Measurements from ENCODE around the gene POLE3. TPM values are rescaled to one million over a fixed set of nuclear protein-coding genes. Genes with fewer than 3 reads are reported as not detected.
"Not testable (repeated sequence)": the region's sequence is repeated elsewhere in the genome, so short reads cannot be mapped to it uniquely, and the experiment has no call there.

POLE3 gene
- total RNA-seq, 1 donor from 2014 or later, result 26.4 TPM

DNA sequence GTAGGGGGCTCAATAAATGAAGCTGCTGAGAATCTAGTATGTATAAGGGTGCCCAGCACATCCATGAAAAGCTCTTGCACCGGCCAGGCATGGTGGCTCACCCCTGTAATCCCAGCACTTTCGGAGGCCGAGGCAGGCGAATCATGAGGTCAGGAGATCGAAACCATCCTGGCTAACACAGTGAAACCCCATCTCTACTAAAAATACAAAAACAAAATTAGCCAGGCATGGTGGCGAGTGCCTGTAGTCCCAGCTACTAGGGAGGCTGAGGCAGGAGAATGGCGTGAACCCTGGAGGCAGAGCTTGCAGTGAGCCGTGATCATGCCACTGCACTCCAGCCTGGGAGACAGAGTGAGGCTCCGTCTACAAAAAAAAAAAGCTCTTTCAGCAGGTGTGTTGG is 4.1 kb downstream of the POLE3 start:
- DNase-seq (ENCODE audit: low spot score), result not testable (repeated sequence)

DNA sequence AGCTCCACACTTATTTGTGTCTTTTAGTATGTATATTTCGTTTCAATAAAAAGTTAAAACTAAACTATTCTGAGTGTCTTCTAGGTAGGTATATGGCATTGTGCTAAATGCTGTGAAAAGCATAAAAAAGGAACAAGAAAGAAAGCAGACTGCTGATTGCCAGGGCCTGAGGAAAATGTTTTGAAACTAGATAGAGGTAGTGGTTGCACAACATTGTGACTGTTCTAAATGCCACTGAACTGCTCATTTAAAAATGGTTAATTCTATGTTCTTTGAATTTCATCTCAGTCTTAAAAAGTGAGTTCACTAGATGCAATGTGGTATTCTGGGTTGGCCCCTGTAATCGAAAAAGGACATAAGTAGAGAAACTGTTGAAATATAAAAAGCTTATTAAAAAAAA is 6.8 kb downstream of the POLE3 start:
- DNase-seq (ENCODE audit: low spot score), result no peak

GRCh38 chr9:113401027-113401792 is 9.3 kb downstream of the POLE3 start, which contains the start of gene ALAD:
Gene ALAD (minus strand): TSS chr9:113401284. CDS start chr9:113393559, 7,725 bp downstream.
- DNase-seq (ENCODE audit: low spot score), result peak; percentile 100

- peak; percentile 43 for DNase-seq (ENCODE audit: low spot score)
These were observed 10.8 kb downstream of the POLE3 start for GRCh38 chr9:113399646-113400200.

GRCh38 chr9:113398796-113399195 is 11.7 kb downstream of the POLE3 start:
- peak; percentile 37 for DNase-seq (ENCODE audit: low spot score)

DNA sequence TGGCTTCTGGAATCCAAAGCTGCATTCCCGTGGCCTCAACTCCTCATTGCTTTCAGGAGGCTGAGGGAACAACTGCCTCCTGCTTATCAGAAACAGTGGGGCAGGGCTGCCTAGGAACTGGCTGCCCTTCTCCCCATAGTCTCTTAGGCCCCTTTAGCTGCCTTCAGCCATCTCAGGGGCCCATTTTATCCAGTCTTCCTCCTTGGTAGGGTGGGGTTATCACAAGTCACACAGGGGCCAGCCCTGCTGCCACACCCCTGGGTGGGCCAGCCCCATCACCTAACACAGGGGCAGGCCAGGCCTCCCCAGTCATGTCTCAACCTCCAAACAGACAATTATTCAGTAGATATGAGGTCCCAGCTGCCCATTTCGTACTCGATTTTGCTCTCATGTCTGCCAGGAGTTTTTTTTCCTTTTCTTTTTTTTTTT is 13.3 kb downstream of the POLE3 start:
- peak; percentile 47 for DNase-seq (ENCODE audit: low spot score)

DNA sequence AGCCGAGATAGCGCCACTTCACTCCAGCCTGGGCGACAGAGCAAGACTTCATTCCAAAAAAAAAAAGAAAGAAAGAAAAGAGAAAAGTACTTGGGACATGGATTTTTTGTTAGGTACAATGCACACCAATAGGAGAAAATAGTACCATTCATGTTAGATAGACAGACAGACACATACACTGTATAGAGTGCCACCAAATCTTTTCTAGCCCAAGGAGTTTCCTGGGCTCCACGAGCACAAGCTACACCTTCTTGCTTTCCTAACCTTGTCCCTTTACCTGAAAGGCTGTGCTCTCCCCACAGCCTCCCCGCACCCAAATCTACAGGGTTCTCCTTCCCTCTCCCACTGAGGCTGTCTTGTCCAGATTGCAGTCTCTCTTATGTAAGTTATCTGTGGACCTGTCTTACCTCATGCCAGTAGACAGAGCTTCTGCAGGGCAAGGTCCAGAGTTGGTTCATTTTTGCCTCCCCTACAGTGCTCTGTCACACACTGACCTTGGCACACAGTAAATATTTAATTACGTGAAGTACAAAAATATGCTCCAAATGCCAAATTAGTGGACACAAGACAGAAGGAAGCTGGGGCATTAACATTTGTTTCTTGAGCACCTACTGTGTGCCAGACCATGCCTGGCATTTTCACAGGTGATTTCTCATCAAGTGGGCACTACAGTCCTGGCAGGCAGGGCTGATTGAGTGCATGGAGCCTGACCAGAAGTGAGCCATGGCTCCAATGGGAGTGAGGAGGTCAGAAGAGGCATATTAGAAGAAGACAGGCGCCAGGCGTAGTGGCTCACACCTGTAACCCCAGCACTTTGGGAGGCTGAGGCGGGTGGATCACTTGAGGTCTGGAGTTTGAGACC is 15.2 kb downstream of the POLE3 start:
- DNase-seq (ENCODE audit: low spot score), result peak; percentile 20

- DNase-seq (ENCODE audit: low spot score), result no peak
These were observed 17.2 kb downstream of the POLE3 start for GRCh38 chr9:113393281-113393680.

DNA sequence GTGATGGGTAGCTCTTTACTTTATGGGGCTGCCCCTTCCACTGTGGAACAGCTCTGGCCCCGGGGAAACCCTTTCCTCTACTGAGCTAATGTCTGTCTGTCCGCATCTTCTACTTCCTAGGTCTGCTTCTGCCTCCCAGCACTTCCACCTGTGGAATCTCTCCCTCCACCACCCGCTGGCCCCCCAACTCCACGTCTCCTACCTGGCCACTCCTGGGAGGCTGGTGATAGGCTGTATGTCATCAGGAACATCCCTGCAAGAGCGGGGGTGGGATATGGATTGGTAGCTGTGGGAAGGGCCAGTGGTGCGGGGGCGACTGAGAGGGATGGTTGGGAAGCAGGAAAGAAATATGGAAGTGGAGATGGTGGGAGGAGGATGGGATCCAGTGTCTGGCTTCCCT is 18.6 kb downstream of the POLE3 start:
- no peak for DNase-seq (ENCODE audit: low spot score)

GRCh38 chr9:113390192-113390960 is 20.1 kb downstream of the POLE3 start:
- no peak for DNase-seq (ENCODE audit: low spot score)

GRCh38 chr9:113389451-113389850 is 21.0 kb downstream of the POLE3 start:
- no peak for DNase-seq (ENCODE audit: low spot score)

- no peak for DNase-seq (ENCODE audit: low spot score)
These were observed 21.6 kb downstream of the POLE3 start for GRCh38 chr9:113388833-113389232.

- no peak for DNase-seq (ENCODE audit: low spot score)
These were observed 22.8 kb downstream of the POLE3 start for GRCh38 chr9:113387560-113388230.

- DNase-seq (ENCODE audit: low spot score), result no peak
These were observed 23.7 kb downstream of the POLE3 start for GRCh38 chr9:113386571-113387393.

GRCh38 chr9:113381909-113382411 is 28.5 kb downstream of the POLE3 start:
- no peak for DNase-seq (ENCODE audit: low spot score)

DNA sequence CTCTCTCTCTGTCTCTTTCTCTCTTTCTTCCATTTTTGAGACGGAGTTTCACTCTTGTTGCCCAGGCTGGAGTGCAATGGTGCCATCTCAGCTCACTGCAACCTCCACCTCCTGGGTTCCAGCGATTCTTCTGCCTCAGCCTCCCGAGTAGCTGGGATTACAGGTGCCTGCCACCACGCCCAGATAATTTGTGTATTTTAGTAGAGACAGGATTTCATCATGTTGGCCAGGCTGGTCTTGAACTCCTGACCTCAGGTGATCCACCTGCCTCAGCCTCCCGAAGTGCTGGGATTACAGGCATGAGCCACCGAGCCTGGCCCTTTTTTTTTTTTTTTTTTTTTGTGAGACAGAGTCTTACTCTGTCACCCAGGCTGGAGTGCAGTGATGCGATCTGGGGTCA is 29.0 kb downstream of the POLE3 start:
- not testable (repeated sequence) for DNase-seq (ENCODE audit: low spot score)

- DNase-seq (ENCODE audit: low spot score), result no peak
These were observed 29.6 kb downstream of the POLE3 start for GRCh38 chr9:113380869-113381378.

DNA sequence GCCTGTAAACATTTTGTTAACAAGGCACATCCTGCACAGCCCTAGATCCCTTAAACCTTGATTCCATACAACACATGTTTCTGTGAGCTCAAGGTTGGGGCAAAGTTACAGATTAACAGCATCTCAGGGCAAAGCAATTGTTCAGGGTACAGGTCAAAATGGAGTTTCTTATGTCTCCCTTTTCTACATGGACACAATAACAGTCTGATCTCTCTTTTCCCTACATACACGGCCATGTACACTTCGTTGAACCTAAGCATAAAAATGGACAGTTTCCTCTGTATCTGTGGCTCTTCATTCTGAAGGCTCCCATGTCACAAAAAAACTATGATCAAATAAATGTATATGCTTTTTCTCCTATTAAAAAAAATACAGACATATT is 30.7 kb downstream of the POLE3 start:
- not testable (repeated sequence) for DNase-seq (ENCODE audit: low spot score)
